ENCODE results near the gene PAX5.

PAX5 gene

DNA sequence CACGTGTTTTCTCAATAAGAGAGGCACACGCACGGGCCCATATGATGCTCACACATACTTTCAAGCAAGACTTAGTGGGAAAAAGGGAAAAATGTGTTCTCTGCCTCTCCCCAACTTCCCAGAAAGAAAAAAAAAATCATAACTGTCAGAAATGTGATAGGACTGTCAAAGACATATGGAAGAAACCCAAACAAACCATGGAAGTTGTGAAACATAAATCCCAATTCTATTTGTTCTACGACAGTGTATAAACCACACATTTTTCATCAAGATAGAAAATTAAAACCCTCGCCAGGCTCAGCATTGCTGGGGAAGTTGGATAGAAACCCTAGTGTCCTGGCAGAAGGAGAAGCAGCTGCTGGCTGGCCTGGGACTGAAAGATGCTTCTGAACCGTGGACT is 211.9 kb downstream of the PAX5 start:
- Histone ChIP-seq H3K4me2 (ENCODE audit: insufficient read depth, low read length) (no peak overlapping the region), H3K27me3 (ENCODE audit: insufficient read depth, low read length, poor library complexity) (peaks cover 3% of the 10 kb centered on the region), H3K9ac (ENCODE audit: low read depth, low read length) (no peak overlapping the region), H4K20me1 (ENCODE audit: insufficient read depth, low read length) (no peaks in the 10 kb centered on the region), H2AFZ (ENCODE audit: low read depth, low read length) (no peak overlapping the region), H3K4me1 (ENCODE audit: insufficient read depth, low read length) (no peaks in the 10 kb centered on the region), H3K9me3 (ENCODE audit: insufficient read depth, low read length, severe bottlenecking) (no peaks in the 10 kb centered on the region), H3K79me2 (ENCODE audit: insufficient read depth, low read length) (no peaks in the 10 kb centered on the region), H3K27ac (ENCODE audit: low read length) (no peak overlapping the region), H3K36me3 (ENCODE audit: insufficient read depth, low read length) (no peaks in the 10 kb centered on the region), H3K4me3 (ENCODE audit: low read depth in 1 of 2, low read length in 2 of 2) (no peak overlapping the region)
- no peak for TF ChIP-seq EZH2 (IDR thresholded peaks at IDR 0.05; ENCODE audit: borderline replicate concordance, low read depth, low read length, severe bottlenecking)
- TF ChIP-seq, protein P1, sequence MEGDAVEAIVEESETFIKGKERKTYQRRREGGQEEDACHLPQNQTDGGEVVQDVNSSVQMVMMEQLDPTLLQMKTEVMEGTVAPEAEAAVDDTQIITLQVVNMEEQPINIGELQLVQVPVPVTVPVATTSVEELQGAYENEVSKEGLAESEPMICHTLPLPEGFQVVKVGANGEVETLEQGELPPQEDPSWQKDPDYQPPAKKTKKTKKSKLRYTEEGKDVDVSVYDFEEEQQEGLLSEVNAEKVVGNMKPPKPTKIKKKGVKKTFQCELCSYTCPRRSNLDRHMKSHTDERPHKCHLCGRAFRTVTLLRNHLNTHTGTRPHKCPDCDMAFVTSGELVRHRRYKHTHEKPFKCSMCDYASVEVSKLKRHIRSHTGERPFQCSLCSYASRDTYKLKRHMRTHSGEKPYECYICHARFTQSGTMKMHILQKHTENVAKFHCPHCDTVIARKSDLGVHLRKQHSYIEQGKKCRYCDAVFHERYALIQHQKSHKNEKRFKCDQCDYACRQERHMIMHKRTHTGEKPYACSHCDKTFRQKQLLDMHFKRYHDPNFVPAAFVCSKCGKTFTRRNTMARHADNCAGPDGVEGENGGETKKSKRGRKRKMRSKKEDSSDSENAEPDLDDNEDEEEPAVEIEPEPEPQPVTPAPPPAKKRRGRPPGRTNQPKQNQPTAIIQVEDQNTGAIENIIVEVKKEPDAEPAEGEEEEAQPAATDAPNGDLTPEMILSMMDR (IDR thresholded peaks at IDR 0.05; ENCODE audit: borderline replicate concordance, extremely low read depth, low read length, poor library complexity, severe bottlenecking), result no peak
- DNase-seq, result no peak
- ATAC-seq (ENCODE audit: insufficient read depth, low read depth), result no peak

DNA sequence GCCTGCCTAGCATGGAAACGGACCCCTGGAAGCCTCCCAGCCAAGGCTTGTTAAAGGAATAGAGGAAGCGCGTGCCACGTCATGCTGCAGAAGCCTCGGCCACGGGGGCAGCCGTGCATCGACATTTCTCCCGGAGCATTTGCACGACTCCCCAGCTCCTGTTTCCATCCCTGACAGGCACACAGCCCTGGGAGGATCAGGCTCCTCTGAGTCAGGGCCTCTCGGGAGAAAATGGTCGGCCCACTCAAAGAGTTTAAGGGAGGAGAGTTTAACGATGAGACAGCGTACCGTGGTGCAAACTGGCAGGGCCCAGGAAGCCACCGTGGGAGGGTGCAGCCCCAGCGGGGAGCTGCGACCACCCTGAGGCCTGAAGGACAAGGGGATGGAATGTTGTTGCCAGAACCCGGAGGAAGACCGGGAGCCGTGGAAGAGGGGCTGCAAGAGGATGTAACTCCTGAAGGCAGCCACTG is 213.6 kb downstream of the PAX5 start:
- H3K27ac ChIP-seq (ENCODE audit: low read length), result no peak overlapping the region
- H2AFZ ChIP-seq (ENCODE audit: low read depth, low read length), result no peak overlapping the region
- no peaks in the 10 kb centered on the region for H3K79me2 ChIP-seq (ENCODE audit: insufficient read depth, low read length)
- no peaks in the 10 kb centered on the region for H3K9me3 ChIP-seq (ENCODE audit: insufficient read depth, low read length, severe bottlenecking)
- no peak overlapping the region for H3K4me2 ChIP-seq (ENCODE audit: insufficient read depth, low read length)
- H3K36me3 ChIP-seq (ENCODE audit: insufficient read depth, low read length), result no peaks in the 10 kb centered on the region
- ATAC-seq (ENCODE audit: insufficient read depth, low read depth), result no peak
- H4K20me1 ChIP-seq (ENCODE audit: insufficient read depth, low read length), result no peaks in the 10 kb centered on the region
- DNase-seq, result no peak
- H3K4me3 ChIP-seq (ENCODE audit: low read depth in 1 of 2, low read length in 2 of 2), result no peak overlapping the region
- no peaks in the 10 kb centered on the region for H3K4me1 ChIP-seq (ENCODE audit: insufficient read depth, low read length)
- no peak for TF ChIP-seq EZH2 (IDR thresholded peaks at IDR 0.05; ENCODE audit: borderline replicate concordance, low read depth, low read length, severe bottlenecking)
- TF ChIP-seq, protein P1 (IDR thresholded peaks at IDR 0.05; ENCODE audit: borderline replicate concordance, extremely low read depth, low read length, poor library complexity, severe bottlenecking), result no peak
- no peak overlapping the region for H3K9ac ChIP-seq (ENCODE audit: low read depth, low read length)
- peaks cover 5% of the 10 kb centered on the region for H3K27me3 ChIP-seq (ENCODE audit: insufficient read depth, low read length, poor library complexity)

DNA sequence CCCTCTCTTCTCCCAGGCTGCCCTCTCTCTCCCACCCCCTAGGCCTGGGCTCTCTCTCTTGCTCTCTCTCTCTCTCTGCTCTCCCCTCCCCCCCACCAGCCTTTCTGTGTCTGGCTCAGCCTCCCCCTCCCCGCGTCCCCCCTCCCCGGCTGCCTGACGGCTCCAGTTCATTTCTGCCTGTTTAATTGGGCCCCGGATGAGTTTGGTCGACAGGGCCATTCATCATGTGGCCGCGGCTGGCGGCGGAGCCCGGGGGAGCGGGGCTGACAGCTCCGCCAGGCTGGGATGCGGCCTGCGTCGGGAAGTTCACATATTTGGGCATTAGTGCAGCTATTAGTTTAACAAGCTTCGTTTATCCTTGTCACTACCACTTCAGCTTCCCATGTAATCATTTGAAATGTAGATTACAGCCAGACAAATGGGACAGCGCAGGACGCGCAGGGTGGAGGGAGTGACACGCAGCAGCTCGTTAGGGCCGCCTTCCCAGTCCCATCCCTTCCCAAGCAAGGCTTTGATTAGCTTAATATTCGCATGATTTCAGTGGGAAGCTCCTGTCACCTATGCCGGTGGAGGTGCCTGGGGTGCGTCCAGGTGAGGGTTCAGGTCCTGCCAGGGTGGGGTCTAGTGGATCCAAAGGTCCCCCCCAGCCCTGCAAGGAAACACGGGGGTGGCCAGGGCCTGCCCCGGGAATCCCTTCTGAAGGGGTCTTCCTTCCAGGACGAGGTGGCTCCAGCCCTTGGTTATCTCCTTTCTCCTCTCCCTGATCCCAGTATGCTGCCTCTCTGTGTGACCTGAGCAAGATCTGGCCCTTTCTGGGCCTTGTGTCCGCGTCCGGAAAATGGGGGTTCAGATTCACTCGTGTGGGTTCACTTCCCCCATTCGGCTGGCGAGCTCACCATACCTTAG is 214.8 kb downstream of the PAX5 start:
- no peak for ATAC-seq (ENCODE audit: insufficient read depth, low read depth)
- Histone ChIP-seq H3K36me3 (ENCODE audit: insufficient read depth, low read length) (no peaks in the 10 kb centered on the region), H3K4me2 (ENCODE audit: insufficient read depth, low read length) (no peak overlapping the region), H3K9ac (ENCODE audit: low read depth, low read length) (no peak overlapping the region), H4K20me1 (ENCODE audit: insufficient read depth, low read length) (no peaks in the 10 kb centered on the region), H2AFZ (ENCODE audit: low read depth, low read length) (no peak overlapping the region), H3K9me3 (ENCODE audit: insufficient read depth, low read length, severe bottlenecking) (no peaks in the 10 kb centered on the region), H3K4me1 (ENCODE audit: insufficient read depth, low read length) (no peaks in the 10 kb centered on the region), H3K79me2 (ENCODE audit: insufficient read depth, low read length) (no peaks in the 10 kb centered on the region), H3K27me3 (ENCODE audit: insufficient read depth, low read length, poor library complexity) (peaks cover 5% of the 10 kb centered on the region), H3K27ac (ENCODE audit: low read length) (no peak overlapping the region), H3K4me3 (ENCODE audit: low read depth in 1 of 2, low read length in 2 of 2) (no peak overlapping the region)
- TF ChIP-seq, protein P1 (IDR thresholded peaks at IDR 0.05; ENCODE audit: borderline replicate concordance, extremely low read depth, low read length, poor library complexity, severe bottlenecking), result no peak
- no peak for TF ChIP-seq EZH2 (IDR thresholded peaks at IDR 0.05; ENCODE audit: borderline replicate concordance, low read depth, low read length, severe bottlenecking)
- no peak for DNase-seq
